GM10266 (cell line): ENCODE results near the gene USP50.
"Not testable (repeated sequence)": the region's sequence is repeated elsewhere in the genome, so short reads cannot be mapped to it uniquely, and the experiment has no call there.

Experiments used
- DNase-seq: peaks from one replicate; pipeline ENCODE4 v3.0.0; 2012; ENCODE audit errors: extremely low spot score
- TF ChIP-seq, protein P1 (sequence below): IDR thresholded peaks from 2 replicates; pipeline ENCODE4 v1.5.1; 2012; ENCODE audit warnings: mild to moderate bottlenecking, low read depth; ENCODE audit not compliant: control insufficient read depth, insufficient read depth; ENCODE audit errors: missing control alignments

USP50 gene

DNA sequence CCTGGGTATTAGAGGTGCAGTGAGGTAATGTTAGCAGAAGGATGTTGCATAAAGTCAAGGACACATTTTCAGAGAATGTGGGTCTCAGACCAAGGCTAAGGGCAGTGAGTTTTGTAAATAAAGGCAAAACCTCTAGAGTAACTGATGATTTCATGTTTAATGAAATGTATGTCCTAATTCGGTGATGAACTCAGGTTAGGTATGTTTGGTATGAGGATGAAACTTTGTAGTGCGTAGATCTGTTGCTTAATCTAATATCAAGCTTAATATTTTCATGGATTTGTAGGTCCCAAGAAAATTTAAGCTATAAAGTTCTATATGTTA is 3.6 kb downstream of the USP50 start:
- TF ChIP-seq, protein P1, sequence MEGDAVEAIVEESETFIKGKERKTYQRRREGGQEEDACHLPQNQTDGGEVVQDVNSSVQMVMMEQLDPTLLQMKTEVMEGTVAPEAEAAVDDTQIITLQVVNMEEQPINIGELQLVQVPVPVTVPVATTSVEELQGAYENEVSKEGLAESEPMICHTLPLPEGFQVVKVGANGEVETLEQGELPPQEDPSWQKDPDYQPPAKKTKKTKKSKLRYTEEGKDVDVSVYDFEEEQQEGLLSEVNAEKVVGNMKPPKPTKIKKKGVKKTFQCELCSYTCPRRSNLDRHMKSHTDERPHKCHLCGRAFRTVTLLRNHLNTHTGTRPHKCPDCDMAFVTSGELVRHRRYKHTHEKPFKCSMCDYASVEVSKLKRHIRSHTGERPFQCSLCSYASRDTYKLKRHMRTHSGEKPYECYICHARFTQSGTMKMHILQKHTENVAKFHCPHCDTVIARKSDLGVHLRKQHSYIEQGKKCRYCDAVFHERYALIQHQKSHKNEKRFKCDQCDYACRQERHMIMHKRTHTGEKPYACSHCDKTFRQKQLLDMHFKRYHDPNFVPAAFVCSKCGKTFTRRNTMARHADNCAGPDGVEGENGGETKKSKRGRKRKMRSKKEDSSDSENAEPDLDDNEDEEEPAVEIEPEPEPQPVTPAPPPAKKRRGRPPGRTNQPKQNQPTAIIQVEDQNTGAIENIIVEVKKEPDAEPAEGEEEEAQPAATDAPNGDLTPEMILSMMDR: no peak
- DNase-seq: no peak

DNA sequence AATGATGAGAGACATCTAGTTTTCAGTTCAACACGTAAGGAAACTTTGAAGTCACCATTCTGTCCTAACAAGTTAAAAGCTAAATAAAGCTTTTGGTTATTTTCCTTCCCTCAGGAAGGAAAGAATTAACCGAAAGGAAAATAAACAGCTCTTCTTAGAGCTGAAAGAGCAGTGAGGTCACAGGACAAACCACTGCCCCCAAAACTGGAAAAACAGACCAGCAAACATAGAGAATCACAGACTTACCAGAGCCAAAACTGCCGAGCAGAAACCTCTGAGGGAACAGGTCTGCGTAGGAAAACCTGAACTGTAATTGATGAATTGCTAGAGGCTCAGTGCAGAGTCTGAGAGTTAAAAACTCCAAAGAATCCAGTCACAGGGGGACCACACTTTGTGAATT is 14.7 kb downstream of the USP50 start:
- no peak for DNase-seq
- TF ChIP-seq, protein P1: no peak

DNA sequence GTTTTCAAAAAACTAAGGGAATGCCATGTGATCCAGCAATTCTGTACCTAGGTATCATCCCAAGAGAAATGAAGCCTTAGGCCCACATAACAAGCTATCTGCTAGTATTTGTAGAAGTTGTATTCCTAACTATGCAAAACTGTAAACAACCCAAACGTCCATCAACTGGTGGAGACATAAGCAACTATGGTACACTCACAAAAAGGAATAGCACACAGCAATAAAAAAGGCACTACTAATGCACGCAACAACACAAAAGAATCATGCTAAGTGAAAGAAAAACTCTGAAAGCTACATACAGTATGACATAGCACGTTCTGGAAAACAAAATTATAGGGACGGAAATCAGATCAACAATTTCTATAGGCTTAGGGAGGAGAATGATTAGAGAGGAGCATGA is 15.3 kb downstream of the USP50 start:
- TF ChIP-seq, protein P1: no peak
- no peak for DNase-seq

DNA sequence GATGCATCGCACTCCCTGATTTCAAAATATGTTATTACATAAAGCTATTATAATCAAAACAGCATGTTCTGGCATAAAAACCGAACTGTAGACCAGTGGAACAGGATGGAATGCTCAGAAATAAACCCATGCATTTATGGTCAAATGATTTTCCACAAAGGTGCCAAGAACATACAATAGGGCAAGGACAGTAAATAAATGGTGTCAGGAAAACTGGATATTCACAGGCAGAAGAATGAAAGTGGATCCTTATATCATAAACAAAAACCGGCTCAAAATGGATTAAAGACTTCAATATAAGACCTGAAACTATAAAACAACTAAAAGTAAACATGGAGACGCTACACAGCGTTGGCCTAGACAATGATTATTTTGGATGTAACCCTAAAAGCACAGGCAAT is 22.6 kb downstream of the USP50 start:
- DNase-seq: no peak
- TF ChIP-seq, protein P1: no peak

DNA sequence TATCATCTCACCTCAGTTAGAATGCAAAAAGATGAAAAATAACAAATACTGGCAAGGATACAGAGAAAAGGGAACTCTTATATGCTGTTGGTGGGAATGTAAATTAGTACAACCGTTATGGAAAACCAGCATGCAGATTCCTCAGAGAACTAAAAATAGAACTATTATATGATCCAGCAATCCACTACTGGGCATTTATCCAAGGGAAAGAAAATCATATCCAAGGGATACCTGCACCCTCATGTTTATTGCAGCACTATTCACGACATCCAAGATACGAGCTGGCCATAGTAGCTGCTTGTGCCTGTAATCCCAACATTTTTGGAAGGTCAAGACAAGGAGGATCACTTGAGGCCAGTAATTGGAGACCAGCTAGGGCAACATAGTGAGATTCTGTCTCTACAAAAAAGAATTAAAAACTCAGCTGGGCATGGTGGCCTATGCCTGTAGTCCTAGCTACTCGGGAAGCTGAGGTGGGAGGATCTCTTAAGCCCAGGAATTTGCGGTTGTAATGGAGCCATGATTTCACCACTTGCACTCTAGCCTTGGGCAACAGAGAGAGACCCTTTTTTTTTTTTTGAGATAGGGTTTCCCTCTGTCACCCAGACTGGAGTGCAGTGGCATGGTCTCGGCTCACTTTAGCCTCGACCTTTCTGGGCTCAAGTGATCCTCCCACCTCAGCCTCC is 26.6 kb downstream of the USP50 start:
- no peak for DNase-seq
- TF ChIP-seq, protein P1: no peak

DNA sequence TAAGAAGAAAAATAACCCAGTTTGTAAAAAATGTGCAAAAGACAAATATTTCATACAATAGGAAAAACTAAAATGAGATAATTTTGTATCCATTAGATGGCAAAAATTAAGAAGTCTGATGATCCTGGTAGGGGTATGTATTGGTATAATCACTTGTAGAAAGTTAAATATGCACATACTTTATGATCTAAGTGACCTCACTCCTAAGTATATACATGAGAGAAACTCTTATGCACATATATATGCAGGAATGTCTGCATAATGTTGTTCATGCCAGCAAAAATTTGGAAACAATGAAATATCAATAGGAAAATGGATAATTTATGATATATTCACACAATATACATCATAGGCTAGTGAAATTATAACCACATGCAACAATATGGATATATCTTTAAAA is 33.5 kb downstream of the USP50 start:
- DNase-seq: no peak
- TF ChIP-seq, protein P1: no peak

DNA sequence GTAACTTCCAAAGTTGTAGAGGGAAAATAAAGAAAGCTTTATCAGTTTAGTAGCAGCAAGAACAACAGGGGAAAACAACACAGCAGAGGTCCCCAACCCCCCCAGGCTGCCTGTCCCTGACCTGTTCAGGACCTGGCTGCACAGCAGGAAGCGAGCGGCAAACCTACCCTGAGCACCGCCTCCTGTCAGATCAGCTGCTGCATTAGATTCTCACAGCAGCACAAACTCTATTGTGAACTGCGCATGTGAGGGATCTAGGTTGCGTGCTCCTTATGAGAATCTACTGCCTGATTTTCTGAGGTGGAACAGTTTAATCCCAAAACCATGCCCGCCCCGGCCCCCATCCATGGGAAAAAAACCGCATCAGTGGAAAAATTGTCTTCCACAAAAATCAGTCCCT is 40.3 kb downstream of the USP50 start:
- TF ChIP-seq, protein P1: no peak
- no peak for DNase-seq

DNA sequence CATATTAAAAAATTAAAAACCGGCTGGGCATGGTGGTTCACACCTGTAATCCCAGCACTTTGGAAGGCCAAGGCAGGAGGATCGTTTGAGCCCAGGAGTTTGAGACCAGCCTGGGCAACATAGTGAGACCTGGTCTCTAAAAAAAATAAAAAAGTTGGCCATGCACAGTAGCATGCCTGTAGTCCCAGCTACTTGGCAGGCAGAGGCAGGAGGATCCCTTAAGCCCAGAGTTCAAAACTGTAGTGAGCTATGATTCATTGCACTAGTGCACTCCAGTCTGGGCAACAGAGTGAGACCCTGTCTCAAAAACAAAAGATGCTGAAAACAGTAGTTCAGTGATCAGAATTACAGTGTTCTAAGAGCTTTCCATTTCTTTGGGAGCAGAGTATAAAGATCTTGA is 40.8 kb downstream of the USP50 start:
- not testable (repeated sequence) for DNase-seq
